Measurements from ENCODE around the gene SAMD9L.

The SAMD9L gene

GRCh38 chr7:93148144-93148543 lies at the start of gene SAMD9L:
TSS of gene SAMD9L (minus strand) at chr7:93148385. CDS start at chr7:93135971, 12,414 bp downstream.
- no peak within 1 kb of the TSS for H3K4me3 ChIP-seq (ENCODE audit: low read depth, low read length)

GRCh38 chr7:93196336-93196735 lies 48.2 kb upstream of the SAMD9L start:
- no peak overlapping the region for H3K4me3 ChIP-seq (ENCODE audit: low read depth, low read length)

GRCh38 chr7:93194386-93194785 lies 46.2 kb upstream of the SAMD9L start:
- H3K4me3 ChIP-seq (ENCODE audit: low read depth, low read length), result no peak overlapping the region

GRCh38 chr7:93188870-93189634 lies 40.9 kb upstream of the SAMD9L start:
- H3K4me3 ChIP-seq (ENCODE audit: low read depth, low read length), result no peak overlapping the region

GRCh38 chr7:93185303-93186027 lies 37.3 kb upstream of the SAMD9L start:
- H3K4me3 ChIP-seq (ENCODE audit: low read depth, low read length), result no peak overlapping the region

GRCh38 chr7:93179173-93179572 lies 31.0 kb upstream of the SAMD9L start:
- H3K4me3 ChIP-seq (ENCODE audit: low read depth, low read length), result no peak overlapping the region

GRCh38 chr7:93178213-93178612 lies 30.0 kb upstream of the SAMD9L start:
- H3K4me3 ChIP-seq (ENCODE audit: low read depth, low read length), result no peak overlapping the region

- no peak overlapping the region for H3K4me3 ChIP-seq (ENCODE audit: low read depth, low read length)
Measured at GRCh38 chr7:93176992-93177580, 28.9 kb upstream of the SAMD9L start.

GRCh38 chr7:93175219-93175618 lies 27.0 kb upstream of the SAMD9L start:
- no peak overlapping the region for H3K4me3 ChIP-seq (ENCODE audit: low read depth, low read length)

GRCh38 chr7:93172683-93173082 lies 24.5 kb upstream of the SAMD9L start:
- no peak overlapping the region for H3K4me3 ChIP-seq (ENCODE audit: low read depth, low read length)

- H3K4me3 ChIP-seq (ENCODE audit: low read depth, low read length), result no peak overlapping the region
Measured at GRCh38 chr7:93171606-93172226, 23.5 kb upstream of the SAMD9L start.

- H3K4me3 ChIP-seq (ENCODE audit: low read depth, low read length), result no peak overlapping the region
Measured at GRCh38 chr7:93165447-93165846, 17.3 kb upstream of the SAMD9L start.

- H3K4me3 ChIP-seq (ENCODE audit: low read depth, low read length), result no peak overlapping the region
Measured at GRCh38 chr7:93164766-93165165, 16.6 kb upstream of the SAMD9L start.

- H3K4me3 ChIP-seq (ENCODE audit: low read depth, low read length), result no peak overlapping the region
Measured at GRCh38 chr7:93161181-93161762, 13.1 kb upstream of the SAMD9L start.

GRCh38 chr7:93160410-93160809 lies 12.2 kb upstream of the SAMD9L start:
- H3K4me3 ChIP-seq (ENCODE audit: low read depth, low read length), result no peak overlapping the region

- no peak overlapping the region for H3K4me3 ChIP-seq (ENCODE audit: low read depth, low read length)
Measured at GRCh38 chr7:93159490-93159889, 11.3 kb upstream of the SAMD9L start.

GRCh38 chr7:93156884-93157283 lies 8.7 kb upstream of the SAMD9L start:
- H3K4me3 ChIP-seq (ENCODE audit: low read depth, low read length), result no peak overlapping the region

- no peak overlapping the region for H3K4me3 ChIP-seq (ENCODE audit: low read depth, low read length)
Measured at GRCh38 chr7:93150200-93150835, 2.1 kb upstream of the SAMD9L start.

GRCh38 chr7:93148727-93149126 lies 542 bp upstream of the SAMD9L start:
- H3K4me3 ChIP-seq (ENCODE audit: low read depth, low read length), result no peak overlapping the region

GRCh38 chr7:93147363-93147762 lies 822 bp downstream of the SAMD9L start:
- H3K4me3 ChIP-seq (ENCODE audit: low read depth, low read length), result no peak overlapping the region

All from iPS-11a (cell line).